NCI-H345 treated with DMSO at 0.1 percent for 48 hours (cell line): ENCODE measurements around the gene DTX1.

Experiments
- DNase-seq: peaks from one replicate; lab custom pipeline; 2025; ENCODE audit not compliant: unreplicated experiment; lab: John Stamatoyannopoulos, UW

DTX1 gene

GRCh38 chr12:113056631-113057488 is at the start of gene DTX1:
TSS of gene DTX1 (plus strand) at chr12:113056730. CDS start at chr12:113058193, 1,463 bp downstream.
- DNase-seq: no peak

- no peak for DNase-seq
Measured at GRCh38 chr12:113007166-113007565, 49.4 kb upstream of the DTX1 start.

- DNase-seq: no peak
Measured at GRCh38 chr12:113010701-113011100, 45.8 kb upstream of the DTX1 start.

DNA sequence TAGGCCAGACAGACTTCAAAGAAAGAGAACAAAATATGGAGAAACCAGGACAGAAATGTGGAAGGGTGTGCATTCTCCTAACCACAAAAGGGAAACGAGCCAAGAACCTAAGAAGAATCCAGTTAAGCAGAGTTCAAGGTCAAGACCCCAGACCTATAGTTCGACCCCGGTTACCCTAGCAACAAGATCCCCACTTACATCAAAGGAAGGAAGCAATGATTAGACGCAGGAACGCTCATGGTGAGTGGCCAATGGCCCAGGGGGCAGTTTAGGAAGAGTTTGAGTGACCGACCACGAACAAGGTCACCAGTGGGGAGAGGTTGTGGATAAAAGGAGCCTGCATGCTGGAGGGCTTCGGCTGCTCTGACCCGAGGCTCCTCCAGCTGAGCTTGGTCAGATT is 42.0 kb upstream of the DTX1 start:
- no peak for DNase-seq

GRCh38 chr12:113016796-113017195 is 39.7 kb upstream of the DTX1 start:
- DNase-seq: no peak

DNA sequence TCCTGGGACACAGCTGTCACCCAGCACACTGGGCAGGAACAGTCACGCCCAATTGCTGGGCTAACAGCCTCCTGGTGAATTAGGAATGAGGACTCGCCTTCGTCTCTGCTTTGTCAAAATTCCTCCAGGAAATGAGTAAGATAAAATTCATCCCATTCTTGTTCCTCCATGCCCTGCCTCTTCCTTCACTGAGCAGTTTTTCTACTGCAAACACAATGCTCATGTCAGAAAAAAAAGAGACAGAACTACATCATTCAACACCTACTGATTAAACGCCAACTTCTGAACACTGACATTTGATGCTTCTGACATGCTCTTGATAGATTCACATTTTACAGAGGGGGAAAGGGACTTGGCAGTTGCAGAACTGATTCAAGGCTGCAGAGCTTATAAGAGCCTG is 37.5 kb upstream of the DTX1 start:
- no peak for DNase-seq

- DNase-seq: no peak
Measured at GRCh38 chr12:113021500-113021899, 35.0 kb upstream of the DTX1 start.

GRCh38 chr12:113022563-113023297 is 33.8 kb upstream of the DTX1 start:
- DNase-seq: no peak

DNA sequence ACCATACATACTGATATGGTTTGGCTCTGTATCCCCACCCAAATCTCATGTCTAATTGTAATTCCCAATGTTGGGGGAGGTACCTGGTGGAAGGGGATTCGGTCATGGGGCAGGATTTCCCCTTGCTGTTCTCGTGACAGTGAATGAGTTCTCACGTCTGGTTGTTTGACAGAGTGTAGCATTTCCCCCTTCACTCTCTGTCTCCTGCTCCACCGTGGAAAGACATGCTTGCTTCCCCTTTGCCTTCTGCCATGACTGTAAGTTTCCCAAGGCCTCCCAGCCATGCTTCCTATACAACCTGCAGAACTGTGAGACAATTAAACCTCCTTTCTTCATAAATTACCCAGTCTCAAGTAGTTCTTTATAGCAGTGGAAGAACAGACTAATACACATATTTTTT is 28.8 kb upstream of the DTX1 start:
- no peak for DNase-seq

- DNase-seq: peak; percentile 52
Measured at GRCh38 chr12:113030875-113031525, 25.5 kb upstream of the DTX1 start.

GRCh38 chr12:113039911-113040445 is 16.6 kb upstream of the DTX1 start:
- DNase-seq: no peak

DNA sequence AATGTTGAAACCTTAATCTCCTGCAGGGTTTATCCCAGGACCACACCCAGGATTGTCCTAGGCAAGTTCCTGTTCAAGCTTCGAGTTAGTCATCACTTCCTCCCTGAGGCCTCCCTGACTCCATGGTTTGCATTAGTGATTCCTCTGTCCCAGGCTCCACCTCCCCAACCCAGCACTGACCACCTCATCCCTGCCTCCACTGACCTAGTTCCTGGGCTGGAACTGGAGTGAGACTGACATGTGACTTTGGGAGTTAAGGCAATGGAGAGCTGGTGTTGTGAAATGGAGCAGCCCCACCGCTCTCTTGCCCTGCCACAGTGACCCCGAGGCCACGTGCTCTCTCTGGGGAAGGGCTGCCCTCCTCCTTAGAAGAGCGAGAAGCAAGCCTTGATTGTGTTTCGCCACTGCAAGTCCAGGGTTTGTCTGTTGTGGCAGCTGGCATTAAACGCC is 15.8 kb upstream of the DTX1 start:
- no peak for DNase-seq

- DNase-seq: no peak
Measured at GRCh38 chr12:113041560-113041959, 15.0 kb upstream of the DTX1 start.

DNA sequence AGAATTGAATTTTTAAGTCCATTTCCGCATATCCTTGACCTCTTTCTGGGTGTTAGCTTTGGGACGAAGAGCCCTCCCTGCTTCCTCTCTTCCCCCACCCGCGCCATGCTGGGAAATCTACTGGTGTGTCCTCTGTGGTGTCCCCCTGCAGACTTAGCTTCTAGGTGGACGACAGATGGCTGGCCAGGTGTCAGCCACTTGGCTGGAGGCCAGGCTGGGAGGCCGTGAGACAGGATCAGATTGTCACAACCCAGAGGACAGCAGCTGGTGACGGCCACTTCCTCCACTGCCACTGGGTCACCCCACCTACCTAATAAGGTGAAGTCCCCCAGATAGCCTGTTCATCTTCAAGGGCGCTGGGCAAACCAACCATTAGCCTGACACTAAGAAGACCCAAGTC is 13.3 kb upstream of the DTX1 start:
- DNase-seq: no peak

DNA sequence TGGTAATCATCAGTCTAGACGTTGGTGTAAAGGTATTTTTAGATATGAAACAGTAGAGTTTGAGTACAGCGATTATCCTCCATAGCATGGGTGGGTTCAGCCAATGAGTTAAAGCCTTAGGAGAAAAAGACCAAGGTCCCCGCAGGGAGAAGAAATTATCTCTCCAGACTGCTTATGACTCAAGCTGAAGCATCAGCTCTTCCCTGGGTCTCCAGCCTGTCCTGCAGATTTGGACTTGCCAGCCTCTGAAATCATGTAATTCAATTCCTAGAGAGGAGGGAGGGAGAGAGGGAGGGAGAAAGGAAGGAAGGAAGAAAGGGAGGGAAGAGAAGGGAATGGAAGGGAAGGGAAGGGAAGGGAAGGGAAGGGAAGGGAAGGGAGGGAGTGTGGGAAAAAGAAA is 12.0 kb upstream of the DTX1 start:
- DNase-seq: no peak

DNA sequence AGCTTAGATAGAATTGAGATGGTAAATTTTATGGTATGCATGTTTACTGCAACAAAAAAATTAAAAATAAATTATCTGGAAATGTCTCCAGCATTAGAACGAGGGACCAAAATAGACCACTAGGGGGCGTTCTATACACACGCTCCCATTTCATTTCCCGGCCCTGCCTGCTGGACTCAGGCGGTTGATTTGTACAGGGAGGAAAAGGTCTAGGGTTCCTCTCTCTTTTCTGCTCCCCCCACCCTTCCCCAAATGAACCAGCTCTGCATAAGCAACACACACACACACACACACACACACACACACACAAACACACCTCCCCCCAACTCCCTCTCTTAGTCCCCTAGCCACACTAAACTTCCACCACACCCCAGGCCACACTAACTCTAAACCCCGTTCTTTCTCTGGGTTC is 7.8 kb upstream of the DTX1 start:
- peak; percentile 44 for DNase-seq

GRCh38 chr12:113049976-113050742 is 6.4 kb upstream of the DTX1 start:
- no peak for DNase-seq

DNA sequence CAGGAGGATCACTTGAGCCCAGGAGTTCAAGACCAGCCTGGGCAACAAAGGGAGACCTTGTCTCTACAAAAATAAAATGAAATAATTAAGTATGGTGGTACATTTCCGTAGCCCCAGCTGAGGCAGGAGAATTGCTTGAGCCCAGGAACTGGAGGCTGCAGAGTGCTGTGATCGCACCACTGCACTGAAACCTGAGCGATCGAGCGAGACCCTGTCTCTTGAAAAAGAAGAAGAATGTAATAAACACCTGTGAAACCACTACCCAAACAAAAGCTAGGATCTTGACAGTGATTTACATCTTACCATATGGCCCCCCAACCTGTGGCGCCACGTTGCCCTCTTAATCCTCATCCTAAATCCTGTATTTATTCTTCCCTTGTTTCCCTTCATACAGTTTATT is 5.7 kb upstream of the DTX1 start:
- DNase-seq: no peak

GRCh38 chr12:113051759-113052158 is 4.8 kb upstream of the DTX1 start:
- no peak for DNase-seq

GRCh38 chr12:113052326-113052725 is 4.2 kb upstream of the DTX1 start:
- no peak for DNase-seq
